IMR-90 (cell line): Measurements from ENCODE around the gene LRP1B. TPM values are rescaled to one million over a fixed set of nuclear protein-coding genes. Genes with fewer than 3 reads are reported as not detected.
A peak's percentile ranks its signal among the peaks of the same experiment; 100 is the strongest.

ENCODE experiments used
- ATAC-seq: fragments of 200-7000 bp; cut with Tn5 transposase; 2 replicates; pipeline ENCODE4 v1.9.1; 2020; ENCODE audit warnings: low read depth, mild to moderate bottlenecking, moderate library complexity
- BruUV-seq: library from RNA; stranded (reverse); fragments of 400-500 nt; replicated peaks from 2 replicates; lab custom pipeline; 2021; lab: Mats Ljungman, UMichigan
- CTCF ChIA-PET: fragments of 300-600 bp; formaldehyde crosslinking; extraction: SDS; loops from one replicate; lab custom pipeline; 2021; ENCODE audit warnings: antibody characterized with exemption; lab: Yijun Ruan, JAX
- POLR2A ChIA-PET: fragments of 300-600 bp; sonication (Branson Sonifier 250); formaldehyde crosslinking; loops from one replicate; lab custom pipeline; 2022; ENCODE audit warnings: antibody characterized with exemption; ENCODE audit not compliant: unreplicated experiment; lab: Charles Lee
- DNase-seq: peaks from one replicate; pipeline ENCODE4 v3.0.0; 2013
- H2AFZ ChIP-seq: replicated peaks from 2 replicates; pipeline ENCODE3; 2013; ENCODE audit warnings: low read length, mild to moderate bottlenecking; ENCODE audit not compliant: poor library complexity
- H2AK5ac ChIP-seq: 2 replicates; pipeline ENCODE4 v1.6.1; 2013; ENCODE audit warnings: low read depth, low read length, inconsistent platforms
- H2AK9ac ChIP-seq: replicated peaks from 2 replicates; pipeline ENCODE3; 2013; ENCODE audit warnings: mild to moderate bottlenecking, low read depth, low read length, moderate library complexity; ENCODE audit not compliant: poor library complexity
- H2BK120ac ChIP-seq: 2 replicates; pipeline ENCODE4 v1.6.1; 2013; ENCODE audit warnings: low read depth, low read length, inconsistent platforms
- H2BK15ac ChIP-seq: 3 replicates; pipeline ENCODE4 v1.6.1; 2013; ENCODE audit warnings: low read depth, low read length, inconsistent platforms
- H2BK20ac ChIP-seq: 2 replicates; pipeline ENCODE4 v1.6.1; 2013; ENCODE audit warnings: low read depth, mild to moderate bottlenecking, inconsistent platforms, low read length, moderate library complexity
- H2BK5ac ChIP-seq: 2 replicates; pipeline ENCODE4 v1.6.1; 2013; ENCODE audit warnings: mild to moderate bottlenecking, low read depth, low read length, inconsistent platforms; ENCODE audit not compliant: poor library complexity, severe bottlenecking
- H3K14ac ChIP-seq: replicated peaks from 2 replicates; pipeline ENCODE4 v1.6.1; 2013; ENCODE audit warnings: low read depth, low read length, inconsistent platforms
- H3K18ac ChIP-seq: 2 replicates; pipeline ENCODE4 v1.6.1; 2013; ENCODE audit warnings: low read depth, low read length, control low read depth
- H3K23ac ChIP-seq: 2 replicates; pipeline ENCODE4 v1.6.1; 2013; ENCODE audit warnings: low read depth, low read length, inconsistent platforms
- H3K27ac ChIP-seq: 2 replicates; pipeline ENCODE4 v1.5.1; 2013; ENCODE audit warnings: mild to moderate bottlenecking, control low read depth, low read length; ENCODE audit not compliant: insufficient read depth
- H3K27me3 ChIP-seq: 2 replicates; pipeline ENCODE4 v1.6.1; 2013; ENCODE audit warnings: low read length; ENCODE audit not compliant: control insufficient read depth, insufficient read depth
- H3K36me3 ChIP-seq: 2 replicates; pipeline ENCODE4 v1.6.1; 2013; ENCODE audit warnings: low read length, mixed read lengths; ENCODE audit not compliant: control insufficient read depth, insufficient read depth
- H3K4ac ChIP-seq: 2 replicates; pipeline ENCODE4 v1.6.1; 2013; ENCODE audit warnings: low read depth, low read length, inconsistent platforms
- H3K4me1 ChIP-seq: 2 replicates; pipeline ENCODE4 v1.6.1; 2013; ENCODE audit warnings: low read length, mixed read lengths; ENCODE audit not compliant: control insufficient read depth, insufficient read depth
- H3K4me2 ChIP-seq: 2 replicates; pipeline ENCODE4 v1.6.1; 2013; ENCODE audit warnings: low read depth, mild to moderate bottlenecking, control low read depth, low read length, moderate library complexity
- H3K4me3 ChIP-seq: 2 replicates; pipeline ENCODE4 v1.5.1; 2013; ENCODE audit warnings: low read depth, mild to moderate bottlenecking, control low read depth, low read length, moderate library complexity; ENCODE audit not compliant: insufficient read depth
- H3K56ac ChIP-seq: 2 replicates; pipeline ENCODE4 v1.6.1; 2013; ENCODE audit warnings: low read length, inconsistent platforms; ENCODE audit not compliant: insufficient read depth; ENCODE audit errors: extremely low read depth
- H3K79me1 ChIP-seq, 2 experiments: 2 replicates each; pipeline ENCODE4 v1.6.1; 2013; ENCODE audit warnings: low read length in 2 of 2, inconsistent platforms in 1 of 2, low read depth in 1 of 2
- H3K9ac ChIP-seq: 2 replicates; pipeline ENCODE4 v1.6.1; 2013; ENCODE audit warnings: low read depth, low read length, control low read depth
- H3K9me1 ChIP-seq: 2 replicates; pipeline ENCODE4 v1.6.1; 2013; ENCODE audit warnings: low read length, inconsistent platforms; ENCODE audit not compliant: insufficient read depth
- H3K9me3 ChIP-seq: 2 replicates; pipeline ENCODE4 v1.6.1; 2013; ENCODE audit warnings: low read length; ENCODE audit not compliant: control insufficient read depth, insufficient read depth
- H4K20me1 ChIP-seq: 2 replicates; pipeline ENCODE4 v1.6.1; 2013; ENCODE audit warnings: low read length, inconsistent platforms; ENCODE audit not compliant: insufficient read depth
- H4K5ac ChIP-seq: 2 replicates; pipeline ENCODE4 v1.6.1; 2013; ENCODE audit warnings: mild to moderate bottlenecking, low read depth, low read length, control low read depth
- H4K8ac ChIP-seq, 2 experiments: 2 replicates each; pipeline ENCODE4 v1.6.1; 2013; ENCODE audit warnings: low read depth in 2 of 2, low read length in 2 of 2, control low read depth in 1 of 2, inconsistent platforms in 1 of 2
- H4K91ac ChIP-seq: 2 replicates; pipeline ENCODE4 v1.6.1; 2013; ENCODE audit warnings: low read depth, low read length, inconsistent platforms; ENCODE audit not compliant: insufficient read depth
- CEBPB ChIP-seq: IDR thresholded peaks from 2 replicates; pipeline ENCODE4 v1.6.1; 2012; ENCODE audit warnings: low read depth, low read length, improper control_type of control experiment
- FOS ChIP-seq: fragments of 150-350 bp; IDR thresholded peaks from 2 replicates; pipeline ENCODE4 v1.6.1; 2016; ENCODE audit warnings: low read depth, low read length
- MAFK ChIP-seq: IDR thresholded peaks from 2 replicates; pipeline ENCODE4 v1.6.1; 2012; ENCODE audit warnings: low read depth, low read length, improper control_type of control experiment
- POLR2A ChIP-seq: IDR thresholded peaks from 2 replicates; pipeline ENCODE4 v1.6.1; 2012; ENCODE audit warnings: mild to moderate bottlenecking, low read depth, low read length
- RAD21 ChIP-seq: IDR thresholded peaks from 2 replicates; pipeline ENCODE4 v1.6.1; 2012; ENCODE audit warnings: low read length, improper control_type of control experiment
- SMC3 ChIP-seq: fragments of 150-350 bp; IDR thresholded peaks from 2 replicates; pipeline ENCODE4 v1.6.1; 2016; ENCODE audit warnings: low read depth, mild to moderate bottlenecking, antibody characterized with exemption, low read length, moderate library complexity
- WGBS, 2 experiments: methylation state at CpG; one replicate each; pipeline versions ENCODE4 v1.1.5 to v1.1.7; 2013; ENCODE audit warnings: missing lambda C conversion rate in 2 of 2; ENCODE audit not compliant: insufficient read length in 1 of 2; ENCODE audit errors: extremely low coverage in 2 of 2; 5-methylcytosine and 5-hydroxymethylcytosine counted together
- dilution Hi-C: fragments of 300-500 bp; cut with HindIII; formaldehyde crosslinking; loops from one replicate; pipeline ENCODE4 v1.14.3; 2018; ENCODE audit warnings: low sequenced_read_pairs; ENCODE audit not compliant: unreplicated experiment
- in situ Hi-C: fragments of 300-500 bp; cut with MboI; formaldehyde crosslinking; loops from 3 replicates; pipeline ENCODE4 v1.14.3; 2019; ENCODE audit warnings: low sequenced_read_pairs, inconsistent platforms, mixed read lengths
- intact Hi-C: fragments of 100-400 bp; cut with micrococcal nuclease; formaldehyde crosslinking; loops from 2 replicates; pipeline ENCODE4 v1.10.0; 2022
- polyA plus RNA-seq, 3 experiments: library from polyadenylated mRNA; depleted of rRNA; stranded (reverse); fragments of >200 nt; gene quantifications; 2 replicates each; pipeline ENCODE4 v1.2.3, GENCODE V29; 2012; ENCODE audit warnings: low replicate concordance in 1 of 3
- total RNA-seq: library from RNA; depleted of rRNA; stranded (reverse); fragments of >200 nt; gene quantifications from 2 replicates; pipeline ENCODE4 v1.2.3, GENCODE V29; 2012
- TF ChIP-seq, protein P1 (sequence below): fragments of 150-350 bp; IDR thresholded peaks from 2 replicates; pipeline ENCODE4 v1.6.1; 2016; ENCODE audit warnings: low read depth, mild to moderate bottlenecking, low read length, moderate library complexity, borderline replicate concordance

The LRP1B gene
- total and polyA plus RNA-seq, 2 of the 4 experiments (the other 2 are of a cell fraction) = under 0.01 to 0.02 TPM

DNA sequence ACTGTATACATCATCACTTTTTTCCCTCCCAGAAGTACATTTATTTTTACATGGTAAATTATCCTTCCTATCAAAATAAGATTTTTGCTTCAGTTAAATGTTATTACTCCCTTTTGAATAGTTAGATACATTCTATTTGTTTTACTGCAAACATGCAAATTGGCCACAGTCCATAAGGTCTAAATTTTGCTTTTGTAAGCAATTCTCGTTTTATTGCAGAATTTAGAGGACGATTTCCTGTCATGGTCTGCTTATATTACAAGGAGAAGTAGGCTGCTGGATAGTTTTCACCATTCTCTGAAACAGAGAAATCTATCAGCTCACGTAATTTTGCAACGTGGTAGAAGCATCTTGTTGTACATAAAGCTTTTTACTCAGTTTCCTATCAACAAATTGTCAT is 1632.5 kb downstream of the LRP1B start:
- intact Hi-C loops = no loop called here
- Histone ChIP-seq H2BK15ac (no peak overlapping the region), H2AK5ac (no peak overlapping the region), H3K18ac (no peak overlapping the region), H3K4ac (no peak overlapping the region), H2BK5ac (no peak overlapping the region), H3K27ac (no peak overlapping the region), H4K20me1 (no peaks in the 10 kb centered on the region), H3K9me3 (no peaks in the 10 kb centered on the region), H3K4me1 (no peaks in the 10 kb centered on the region), H3K4me3 (no peak overlapping the region), H3K56ac (no peak overlapping the region), H4K8ac (no peak overlapping the region), H3K9me1 (no peaks in the 10 kb centered on the region), H3K14ac (no peak overlapping the region), H4K5ac (no peak overlapping the region), H4K91ac (no peak overlapping the region), H2AFZ (no peak overlapping the region), H3K4me2 (no peak overlapping the region), H2AK9ac (no peak overlapping the region), H3K23ac (no peak overlapping the region), H3K79me1 (no peaks in the 10 kb centered on the region), H2BK20ac (no peak overlapping the region), H3K36me3 (no peaks in the 10 kb centered on the region), H3K27me3 (no peaks in the 10 kb centered on the region), H3K9ac (no peak overlapping the region), H2BK120ac (no peak overlapping the region)
- no peak for DNase-seq
- ChIA-PET POLR2A (no interaction called here), CTCF (no interaction called here)
- dilution Hi-C loops = no loop called here
- ATAC-seq = no peak
- BruUV-seq = no TSS peak
- in situ Hi-C loops = no loop called here
- no CpG with 5 or more reads among the region's 4 CpGs for WGBS, 2 experiments
- no peak for TF ChIP-seq POLR2A
- peak; percentile 55 for TF ChIP-seq MAFK
- TF ChIP-seq FOS = no peak
- no peak for TF ChIP-seq CEBPB
- TF ChIP-seq, protein P1, sequence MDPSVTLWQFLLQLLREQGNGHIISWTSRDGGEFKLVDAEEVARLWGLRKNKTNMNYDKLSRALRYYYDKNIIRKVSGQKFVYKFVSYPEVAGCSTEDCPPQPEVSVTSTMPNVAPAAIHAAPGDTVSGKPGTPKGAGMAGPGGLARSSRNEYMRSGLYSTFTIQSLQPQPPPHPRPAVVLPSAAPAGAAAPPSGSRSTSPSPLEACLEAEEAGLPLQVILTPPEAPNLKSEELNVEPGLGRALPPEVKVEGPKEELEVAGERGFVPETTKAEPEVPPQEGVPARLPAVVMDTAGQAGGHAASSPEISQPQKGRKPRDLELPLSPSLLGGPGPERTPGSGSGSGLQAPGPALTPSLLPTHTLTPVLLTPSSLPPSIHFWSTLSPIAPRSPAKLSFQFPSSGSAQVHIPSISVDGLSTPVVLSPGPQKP = no peak
- TF ChIP-seq RAD21 = no peak
- TF ChIP-seq SMC3 = no peak
